Mesothelial cell of epicardium (in vitro differentiated cells): Measurements from ENCODE around the gene GALNT9. TPM values are rescaled to one million over a fixed set of nuclear protein-coding genes. Genes with fewer than 3 reads are reported as not detected.
A peak's percentile ranks its signal among the peaks of the same experiment; 100 is the strongest.

Experiments used
- DNase-seq, 2 experiments: peaks; one replicate each; pipeline ENCODE4 v3.0.0; 2021; ENCODE audit warnings: low spot score in 2 of 2; ENCODE audit not compliant: unreplicated experiment in 2 of 2
- H3K27ac Mint-ChIP-seq: 2 replicates; pipeline ENCODE4 v1.8.0; 2021; ENCODE audit warnings: mixed read lengths
- H3K27me3 Mint-ChIP-seq: 2 replicates; pipeline ENCODE4 v1.8.0; 2021; ENCODE audit warnings: low read depth, mixed read lengths
- H3K36me3 Mint-ChIP-seq: 2 replicates; pipeline ENCODE4 v1.8.0; 2021; ENCODE audit warnings: mixed read lengths
- H3K4me1 Mint-ChIP-seq: 2 replicates; pipeline ENCODE4 v1.8.0; 2021; ENCODE audit warnings: mixed read lengths
- H3K4me3 Mint-ChIP-seq: 2 replicates; pipeline ENCODE4 v1.8.0; 2021; ENCODE audit warnings: mild to moderate bottlenecking, moderate library complexity, mixed read lengths
- H3K9me3 Mint-ChIP-seq: 2 replicates; pipeline ENCODE4 v1.8.0; 2021; ENCODE audit warnings: mixed read lengths
- CTCF ChIP-seq: fragments of 200-600 bp; sonication (generic); IDR thresholded peaks from one replicate; pipeline ENCODE4 v1.5.0; 2021; ENCODE audit warnings: antibody characterized with exemption; ENCODE audit not compliant: unreplicated experiment
- total RNA-seq: library from RNA; stranded (reverse); gene quantifications from 3 replicates; pipeline ENCODE4 v1.2.1, GENCODE V29; 2021

Gene GALNT9
- total RNA-seq, 1 donor from 2014 or later = 4.8 TPM

DNA sequence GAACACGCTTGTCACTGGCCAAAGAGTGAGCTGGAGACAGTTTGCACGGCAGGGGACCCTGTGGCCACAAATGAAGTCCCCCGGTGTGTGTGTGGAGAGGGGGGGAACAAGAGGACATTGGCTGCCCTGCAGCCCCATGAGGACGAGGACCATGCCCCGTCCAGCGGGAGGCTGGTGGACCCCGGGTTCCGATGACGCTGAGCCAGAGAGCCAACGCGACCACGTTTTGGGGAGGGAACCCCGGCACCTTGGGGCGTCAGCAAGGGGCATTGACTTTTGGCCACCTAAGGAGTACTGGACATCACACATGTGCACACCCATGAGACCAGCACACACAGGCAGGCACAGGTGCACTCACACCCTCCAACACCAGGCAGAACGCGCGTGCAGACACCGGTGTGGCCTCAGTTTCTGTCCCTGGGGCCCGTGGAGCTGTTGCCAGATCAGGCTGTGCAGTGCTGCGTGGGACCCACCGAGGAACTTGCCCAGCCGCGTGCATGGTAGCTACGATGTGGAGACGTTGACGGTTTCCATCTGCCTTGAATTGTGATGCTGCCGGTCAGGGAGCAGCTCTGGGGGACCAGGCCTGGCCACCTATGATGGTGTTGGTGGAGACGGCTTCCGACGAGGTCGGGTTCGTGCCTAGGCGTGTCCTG, 158.6 kb downstream of the GALNT9 start:
- peak in 1 of 2 experiments; percentile 18 for DNase-seq
- TF ChIP-seq CTCF = no peak
- H3K4me1 Mint-ChIP-seq = peaks cover 21% of the 10 kb centered on the region
- H3K4me3 Mint-ChIP-seq = no peak overlapping the region
- peaks cover 37% of the 10 kb centered on the region for H3K27me3 Mint-ChIP-seq
- no peaks in the 10 kb centered on the region for H3K9me3 Mint-ChIP-seq
- no peaks in the 10 kb centered on the region for H3K36me3 Mint-ChIP-seq
- no peak overlapping the region for H3K27ac Mint-ChIP-seq

DNA sequence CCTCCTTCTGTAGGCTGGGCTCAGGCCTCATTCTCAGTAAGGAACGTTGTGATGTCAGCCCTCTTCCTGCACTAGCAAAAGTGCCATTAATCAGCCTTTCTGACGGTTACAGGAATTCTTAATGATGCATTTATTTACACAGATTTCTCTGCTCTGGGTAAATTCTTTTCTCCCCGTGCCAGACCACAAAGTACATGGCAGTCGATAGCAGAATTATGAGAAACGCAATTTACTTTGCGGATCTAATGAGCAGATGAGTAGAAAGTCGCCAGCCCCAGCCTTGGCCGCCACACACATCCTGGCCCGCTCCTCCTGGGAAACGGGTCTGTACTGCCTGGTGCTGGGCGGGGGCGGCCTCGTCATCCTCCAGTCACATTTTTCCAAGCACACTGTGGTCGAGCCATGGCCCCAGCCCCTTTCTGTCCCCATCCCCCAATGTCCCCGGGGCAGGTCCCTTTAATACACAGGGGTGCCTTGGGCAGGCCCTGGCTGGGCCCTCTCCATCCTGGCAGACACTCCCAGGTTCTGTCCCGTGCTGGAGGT, 159.2 kb downstream of the GALNT9 start:
- Mint-ChIP-seq H3K4me1 (peaks cover 21% of the 10 kb centered on the region), H3K9me3 (no peaks in the 10 kb centered on the region), H3K27ac (peak overlapping the region; percentile 5), H3K27me3 (peaks cover 34% of the 10 kb centered on the region), H3K36me3 (no peaks in the 10 kb centered on the region), H3K4me3 (no peak overlapping the region)
- TF ChIP-seq CTCF = no peak
- peak in 1 of 2 experiments; percentile 21 for DNase-seq

- H3K4me3 Mint-ChIP-seq = no peak overlapping the region
These were observed 160.0 kb downstream of the GALNT9 start for GRCh38 chr12:132169376-132169775.

GRCh38 chr12:132168311-132169031, 160.9 kb downstream of the GALNT9 start:
- no peak for DNase-seq
- H3K27me3 Mint-ChIP-seq = peaks cover 33% of the 10 kb centered on the region
- peaks cover 16% of the 10 kb centered on the region for H3K4me1 Mint-ChIP-seq
- no peaks in the 10 kb centered on the region for H3K36me3 Mint-ChIP-seq
- H3K9me3 Mint-ChIP-seq = no peaks in the 10 kb centered on the region
- no peak overlapping the region for H3K4me3 Mint-ChIP-seq
- H3K27ac Mint-ChIP-seq = no peak overlapping the region
- no peak for TF ChIP-seq CTCF

More at GRCh38 chr12:132169376-132169775, 160.0 kb downstream of the GALNT9 start:
- Mint-ChIP-seq H3K9me3 (no peaks in the 10 kb centered on the region), H3K27me3 (peaks cover 31% of the 10 kb centered on the region), H3K27ac (no peak overlapping the region), H3K4me1 (peaks cover 16% of the 10 kb centered on the region), H3K36me3 (no peaks in the 10 kb centered on the region)
- no peak for TF ChIP-seq CTCF
- peak in 1 of 2 experiments; percentile 16 for DNase-seq

- H3K9me3 Mint-ChIP-seq = no peaks in the 10 kb centered on the region
- peak in 1 of 2 experiments; percentile 14 for DNase-seq
These were observed 161.6 kb downstream of the GALNT9 start for GRCh38 chr12:132167611-132168310.

More at GRCh38 chr12:132167611-132168310, 161.6 kb downstream of the GALNT9 start:
- TF ChIP-seq CTCF = no peak
- H3K27ac Mint-ChIP-seq = no peak overlapping the region
- peaks cover 10% of the 10 kb centered on the region for H3K4me1 Mint-ChIP-seq
- no peak overlapping the region for H3K4me3 Mint-ChIP-seq
- H3K36me3 Mint-ChIP-seq = no peaks in the 10 kb centered on the region
- peaks cover 31% of the 10 kb centered on the region for H3K27me3 Mint-ChIP-seq
